Measurements from ENCODE around the gene ACTR2. TPM values are rescaled to one million over a fixed set of nuclear protein-coding genes. Genes with fewer than 3 reads are reported as not detected.

ACTR2 gene
- total RNA-seq, 1 experiment from 2014 or later: 248 TPM

Other genes starting within 250 kb of the ACTR2 start
- 28.6 and 35.0 TPM in 2 replicates for gene SLC1A4, start 238.4 kb upstream of the ACTR2 start, total RNA-seq (2022)
- 12.9 and 14.0 TPM in 2 replicates for gene CEP68, start 171.4 kb upstream of the ACTR2 start, total RNA-seq (2022)
- 193 and 207 TPM in 2 replicates for gene RAB1A, start 97.7 kb upstream of the ACTR2 start, total RNA-seq (2022)
- gene SPRED2, start 204.8 kb downstream of the ACTR2 start, total RNA-seq (2022): 49.9 and 55.3 TPM in 2 replicates